Lung (tissue), 12 donors: Measurements from ENCODE around the gene SUN3. TPM values are rescaled to one million over a fixed set of nuclear protein-coding genes. Genes with fewer than 3 reads are reported as not detected.
A peak's percentile ranks its signal among the peaks of the same experiment; 100 is the strongest.

Experiments used
- ATAC-seq: fragments of 200-7000 bp; cut with Tn5 transposase; one replicate; pipeline ENCODE4 v1.9.1; 2020; ENCODE audit warnings: moderate number of reproducible peaks; ENCODE audit not compliant: insufficient read depth, low FRiP score
- DNase-seq, 3 donors: peaks; one replicate each; pipeline ENCODE4 v3.0.0-alpha.2; 2013 to 2017
- H3K27ac ChIP-seq, 2 donors: one replicate each; pipeline ENCODE4 v1.5.1; 2013; ENCODE audit warnings: mild to moderate bottlenecking in 2 of 2, moderate library complexity in 2 of 2, control low read depth in 1 of 2, inconsistent platforms in 1 of 2, low read depth in 1 of 2, low read length in 1 of 2
- H3K27me3 ChIP-seq, 3 donors: one replicate each; pipeline ENCODE4 v1.5.1; 2013; ENCODE audit warnings: low read length in 2 of 3; ENCODE audit not compliant: control insufficient read depth in 3 of 3, insufficient read depth in 3 of 3
- H3K36me3 ChIP-seq, 4 donors: one replicate each; pipeline ENCODE4 v1.5.1; 2013; ENCODE audit warnings: low read length in 4 of 4, mild to moderate bottlenecking in 1 of 4, moderate library complexity in 1 of 4; ENCODE audit not compliant: control insufficient read depth in 4 of 4, insufficient read depth in 4 of 4
- H3K4me1 ChIP-seq, 5 donors: one replicate each; pipeline ENCODE4 v1.5.1; 2013; ENCODE audit warnings: low read length in 5 of 5, mild to moderate bottlenecking in 2 of 5, moderate library complexity in 1 of 5; ENCODE audit not compliant: control insufficient read depth in 5 of 5, insufficient read depth in 5 of 5
- H3K4me3 ChIP-seq: one replicate; pipeline ENCODE4 v1.5.1; 2013; ENCODE audit warnings: mild to moderate bottlenecking, control low read depth, moderate library complexity
- H3K9ac ChIP-seq, 2 donors: one replicate each; pipeline ENCODE4 v1.5.1; 2013; ENCODE audit warnings: low read length in 2 of 2, control low read depth in 1 of 2; ENCODE audit not compliant: insufficient read depth in 1 of 2
- H3K9me3 ChIP-seq, 4 donors: one replicate each; pipeline ENCODE4 v1.5.1; 2013; ENCODE audit warnings: low read length in 3 of 4, mild to moderate bottlenecking in 1 of 4, moderate library complexity in 1 of 4; ENCODE audit not compliant: control insufficient read depth in 4 of 4, insufficient read depth in 3 of 4
- WGBS, 2 donors: extraction: QIAGEN DNeasy Blood & Tissue Kit; methylation state at CpG; one replicate each; pipeline ENCODE4 v1.1.7; 2013; 5-methylcytosine and 5-hydroxymethylcytosine counted together
- polyA plus RNA-seq, 2 donors: library from polyadenylated mRNA; stranded (reverse); fragments of 200-250 nt; gene quantifications; one replicate each; pipeline ENCODE4 v1.2.1, GENCODE V29; 2013
- total RNA-seq, 2 donors: library from RNA; depleted of rRNA in 1 of 2; stranded (reverse); fragments of >200 nt in 1 of 2; gene quantifications; one replicate each; pipeline ENCODE4 v1.2.1, GENCODE V29; 2014 to 2021
- TF ChIP-seq, protein P1 (sequence below): IDR thresholded peaks from 2 replicates; pipeline ENCODE4 v1.5.1; 2012; ENCODE audit warnings: mild to moderate bottlenecking; ENCODE audit errors: control extremely low read depth, extremely low read depth
- donor health status: control.
- donor health status: control.
- donor health status: Bipolar disorder and iron deficiency.
- donor health status: healthy.
- donor health status: DM: yes; HTN: yes; CAD: no.

The SUN3 gene
- total and polyA plus RNA-seq, 4 donors: 0.18 to 0.53 TPM; not detected in 2

DNA sequence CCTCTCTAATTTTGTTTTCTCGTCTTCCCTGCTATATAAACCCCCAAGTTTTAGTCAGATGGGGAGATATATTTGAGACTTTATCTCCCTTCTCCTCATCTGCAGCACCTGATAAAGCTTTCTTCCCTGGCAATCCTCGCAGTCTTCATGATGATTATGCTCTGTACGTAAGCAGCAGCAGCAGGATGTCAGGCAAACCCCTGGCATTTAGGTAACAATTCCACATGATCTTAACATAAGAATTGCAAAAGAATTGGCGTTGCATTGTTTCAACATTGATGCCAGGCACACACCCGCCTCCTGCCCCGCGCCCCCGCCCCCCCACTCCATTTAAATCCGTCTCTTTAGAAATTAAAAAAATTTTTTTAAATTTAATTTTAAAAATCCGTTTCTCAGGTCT, 86.8 kb downstream of the SUN3 start:
- H3K9ac ChIP-seq: no peak overlapping the region
- H3K27me3 ChIP-seq: no peaks in the 10 kb centered on the region
- TF ChIP-seq, protein P1, sequence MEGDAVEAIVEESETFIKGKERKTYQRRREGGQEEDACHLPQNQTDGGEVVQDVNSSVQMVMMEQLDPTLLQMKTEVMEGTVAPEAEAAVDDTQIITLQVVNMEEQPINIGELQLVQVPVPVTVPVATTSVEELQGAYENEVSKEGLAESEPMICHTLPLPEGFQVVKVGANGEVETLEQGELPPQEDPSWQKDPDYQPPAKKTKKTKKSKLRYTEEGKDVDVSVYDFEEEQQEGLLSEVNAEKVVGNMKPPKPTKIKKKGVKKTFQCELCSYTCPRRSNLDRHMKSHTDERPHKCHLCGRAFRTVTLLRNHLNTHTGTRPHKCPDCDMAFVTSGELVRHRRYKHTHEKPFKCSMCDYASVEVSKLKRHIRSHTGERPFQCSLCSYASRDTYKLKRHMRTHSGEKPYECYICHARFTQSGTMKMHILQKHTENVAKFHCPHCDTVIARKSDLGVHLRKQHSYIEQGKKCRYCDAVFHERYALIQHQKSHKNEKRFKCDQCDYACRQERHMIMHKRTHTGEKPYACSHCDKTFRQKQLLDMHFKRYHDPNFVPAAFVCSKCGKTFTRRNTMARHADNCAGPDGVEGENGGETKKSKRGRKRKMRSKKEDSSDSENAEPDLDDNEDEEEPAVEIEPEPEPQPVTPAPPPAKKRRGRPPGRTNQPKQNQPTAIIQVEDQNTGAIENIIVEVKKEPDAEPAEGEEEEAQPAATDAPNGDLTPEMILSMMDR: no peak
- H3K4me1 ChIP-seq: peaks cover 0 to 14% (median 10%) of the 10 kb centered on the region in 5 donors
- H3K4me3 ChIP-seq: no peak overlapping the region
- DNase-seq: no peak
- WGBS, 2 donors: 69 to 78% methylated on average over 10 of the region's 10 CpGs
- H3K27ac ChIP-seq: peak overlapping the region; percentile 47 to 62
- H3K9me3 ChIP-seq: no peaks in the 10 kb centered on the region
- ATAC-seq: no peak
- H3K36me3 ChIP-seq: no peaks in the 10 kb centered on the region

DNA sequence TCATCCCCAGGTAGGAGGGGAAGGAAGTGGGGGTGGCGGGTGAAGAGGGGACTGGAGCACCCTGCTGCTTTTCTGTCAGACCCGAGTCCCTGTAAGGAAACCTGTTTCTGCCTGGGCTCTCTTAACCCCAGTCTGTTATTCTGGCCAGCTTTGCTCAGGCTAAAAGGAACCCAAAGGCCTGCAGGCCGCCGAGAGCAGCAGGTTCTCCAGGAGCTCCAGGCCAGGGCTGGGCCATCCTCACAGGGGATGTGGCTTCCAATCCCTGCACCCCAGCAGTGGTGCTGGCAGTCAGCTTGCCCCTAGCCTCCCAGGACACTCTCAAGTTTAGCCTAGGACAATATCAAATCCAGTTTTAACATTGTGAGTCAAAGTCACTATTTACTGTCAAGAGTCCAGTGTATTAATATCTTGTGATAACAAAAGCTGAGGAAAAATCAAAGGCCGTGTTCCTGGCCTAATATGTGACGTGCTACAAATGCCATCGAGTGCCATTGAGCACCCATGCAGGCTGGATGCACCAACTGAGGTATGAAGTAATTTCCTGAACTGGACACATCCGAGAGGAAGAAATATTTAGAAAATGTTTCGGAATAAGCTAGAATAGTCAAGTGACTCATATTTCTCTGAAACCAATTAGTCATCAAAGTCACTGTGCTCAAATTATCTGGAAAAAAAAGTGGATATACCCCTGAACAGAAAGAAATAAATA, 87.6 kb downstream of the SUN3 start:
- peak; percentile 43 for ATAC-seq
- no peak for DNase-seq
- no peak overlapping the region for H3K4me3 ChIP-seq
- no peaks in the 10 kb centered on the region for H3K27me3 ChIP-seq
- H3K36me3 ChIP-seq: peaks cover 0 to 1% (median 0%) of the 10 kb centered on the region in 4 donors
- TF ChIP-seq, protein P1: no peak
- no peaks in the 10 kb centered on the region for H3K9me3 ChIP-seq
- WGBS, 2 donors: 40 to 41% methylated on average over 9 of the region's 9 CpGs
- peak overlapping the region; percentile 80 to 95 for H3K27ac ChIP-seq
- H3K4me1 ChIP-seq: peaks cover 0 to 14% (median 8%) of the 10 kb centered on the region in 5 donors
- no peak overlapping the region for H3K9ac ChIP-seq

DNA sequence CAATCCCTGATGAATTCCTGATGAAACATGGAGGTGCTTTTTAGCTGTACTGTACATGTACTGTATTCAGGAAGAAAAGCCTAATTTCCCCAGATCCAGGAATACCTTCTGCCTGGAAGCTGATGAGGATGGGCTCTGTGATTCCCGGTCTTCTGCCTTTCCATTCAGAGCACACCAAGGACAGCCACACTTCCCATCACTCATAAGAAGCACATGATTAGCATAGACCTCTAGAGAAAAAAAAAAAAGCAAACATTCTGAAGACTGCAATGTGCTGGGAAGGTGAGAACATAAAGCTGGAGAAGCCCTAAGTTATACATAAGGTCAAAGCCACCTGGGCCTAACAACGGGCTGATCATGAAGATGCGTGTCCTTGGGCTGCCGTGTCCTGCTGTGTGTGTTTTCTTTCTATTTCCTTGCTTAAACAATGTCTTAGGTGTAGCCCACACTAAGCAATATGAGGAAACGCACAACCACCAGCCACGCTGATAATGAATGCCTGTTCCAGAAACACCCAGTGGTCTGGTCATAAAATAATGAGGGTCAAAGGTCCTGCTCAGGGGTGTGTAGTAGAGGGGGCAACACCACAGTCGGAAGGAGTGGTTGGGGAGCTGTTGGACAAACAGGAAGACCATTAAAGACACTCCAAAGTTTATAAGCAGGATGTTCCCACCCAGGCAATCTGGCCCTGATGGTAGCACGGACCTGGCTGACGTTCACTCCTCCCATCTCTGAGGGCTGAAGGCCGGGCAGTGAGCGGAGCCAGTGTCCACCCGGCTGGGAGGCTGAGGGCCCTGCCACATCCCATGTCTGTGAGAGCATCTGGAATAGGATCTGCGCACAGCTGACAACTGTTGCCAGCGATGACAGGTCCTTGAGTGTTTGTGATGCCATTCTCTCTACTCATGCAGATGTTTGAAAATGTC, 88.6 kb downstream of the SUN3 start:
- WGBS, 2 donors: 63 to 76% methylated on average over 14 of the region's 14 CpGs
- Histone ChIP-seq H3K36me3 (peaks cover 0 to 1% (median 0%) of the 10 kb centered on the region in 4 donors), H3K9ac (no peak overlapping the region), H3K27ac (peak overlapping the region; percentile 80 to 95), H3K4me1 (peaks cover 0 to 14% (median 7%) of the 10 kb centered on the region in 5 donors), H3K9me3 (no peaks in the 10 kb centered on the region), H3K27me3 (no peaks in the 10 kb centered on the region), H3K4me3 (no peak overlapping the region)
- TF ChIP-seq, protein P1: no peak
- ATAC-seq (no peak), DNase-seq (peak in 2 of 3 donors; percentile 35 to 57)
